GM12878 (cell line): Measurements from ENCODE around the gene DZANK1.

Experiments used
- CHD4 ChIP-seq: fragments of 200-600 bp; sonication (generic); IDR thresholded peaks from 2 replicates; pipeline ENCODE4 v1.6.1; 2016; ENCODE audit warnings: mild to moderate bottlenecking
- EP300 ChIP-seq, 2 experiments: fragments of 150-350 bp in 1 of 2; IDR thresholded peaks; 2 replicates each; pipeline ENCODE4 v1.6.1; 2011 to 2012; ENCODE audit warnings: low read depth in 2 of 2, low read length in 2 of 2, borderline replicate concordance in 1 of 2, improper control_type of control experiment in 1 of 2, inconsistent platforms in 1 of 2; ENCODE audit not compliant: control insufficient read depth in 1 of 2
- ESRRA ChIP-seq: IDR thresholded peaks from 2 replicates; pipeline ENCODE4 v1.6.1; 2012; ENCODE audit warnings: mild to moderate bottlenecking, low read length, improper control_type of control experiment
- EZH2 ChIP-seq: IDR thresholded peaks from 2 replicates; pipeline ENCODE4 v1.6.1; 2012; ENCODE audit warnings: low read depth, mild to moderate bottlenecking, control low read depth, inconsistent platforms, low read length, borderline replicate concordance; ENCODE audit not compliant: control insufficient read depth
- HCFC1 ChIP-seq: fragments of 150-350 bp; IDR thresholded peaks from 2 replicates; pipeline ENCODE4 v1.6.1; 2014; ENCODE audit warnings: low read length
- NFIC ChIP-seq: IDR thresholded peaks from 2 replicates; pipeline ENCODE4 v1.6.1; 2012; ENCODE audit warnings: low read depth, mild to moderate bottlenecking, inconsistent platforms, low read length, moderate library complexity
- NFYA ChIP-seq: IDR thresholded peaks from 2 replicates; pipeline ENCODE4 v1.6.1; 2011; ENCODE audit warnings: low read depth, mild to moderate bottlenecking, low read length, improper control_type of control experiment, borderline replicate concordance
- POLR2A ChIP-seq: IDR thresholded peaks from 2 replicates; pipeline ENCODE4 v1.6.1; 2011; ENCODE audit warnings: low read depth, mild to moderate bottlenecking, low read length
- RAD21 ChIP-seq: IDR thresholded peaks from 2 replicates; pipeline ENCODE4 v1.6.1; 2011; ENCODE audit warnings: mild to moderate bottlenecking, low read depth, low read length, moderate library complexity; ENCODE audit not compliant: insufficient read depth
- YY1 ChIP-seq: IDR thresholded peaks from 2 replicates; pipeline ENCODE4 v1.6.1; 2011; ENCODE audit warnings: low read depth, mild to moderate bottlenecking, low read length

GRCh38 chr20:18514127-18514526 lies 47.3 kb upstream of the DZANK1 start:
- TF ChIP-seq RAD21, result no peak
- no peak for TF ChIP-seq EZH2
- no peak for TF ChIP-seq ESRRA
- no peak for TF ChIP-seq NFYA
- no peak for TF ChIP-seq HCFC1
- TF ChIP-seq CHD4, result no peak
- no peak for TF ChIP-seq EP300 (IDR thresholded peaks at IDR 0.05; ENCODE audit: borderline replicate concordance in 1 of 2, control insufficient read depth in 1 of 2, low read depth in 2 of 2, low read length in 2 of 2)
- TF ChIP-seq YY1, result no peak
- no peak for TF ChIP-seq NFIC
- TF ChIP-seq POLR2A, result no peak
